GM18520 (cell line): ENCODE measurements around the gene TNFAIP8L2.
A peak's percentile ranks its signal among the peaks of the same experiment; 100 is the strongest.

Experiments used
- ATAC-seq: cut with Tn5 transposase; IDR thresholded peaks from one replicate; pipeline ENCODE4 v1.9.1; 2021; ENCODE audit not compliant: unreplicated experiment

Gene TNFAIP8L2

GRCh38 chr1:151145304-151146071, 11.0 kb upstream of the TNFAIP8L2 start:
- no peak for ATAC-seq

DNA sequence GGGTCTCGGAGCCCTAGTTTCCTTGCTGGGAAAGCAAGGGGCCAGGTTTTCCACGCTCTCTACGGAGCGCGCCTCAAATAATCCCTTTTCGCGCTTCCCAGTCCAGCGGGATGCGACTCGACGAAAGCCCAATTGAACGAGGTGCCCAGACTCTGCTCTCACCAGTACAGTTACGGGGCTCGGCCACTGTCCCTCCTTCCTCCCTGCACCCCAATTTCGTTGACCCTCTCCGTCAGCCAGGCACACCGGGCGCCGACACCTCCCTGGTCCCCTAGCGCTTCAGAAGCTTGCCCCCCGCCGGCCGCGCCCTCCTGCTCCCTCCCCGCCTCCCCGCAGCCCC, 10.4 kb upstream of the TNFAIP8L2 start:
- no peak for ATAC-seq

GRCh38 chr1:151146412-151147131, 9.9 kb upstream of the TNFAIP8L2 start, which contains the start of gene SEMA6C:
Gene SEMA6C (minus strand): TSS chr1:151146631. CDS start chr1:151142621, 4,010 bp downstream.
- peak; percentile 98 for ATAC-seq

DNA sequence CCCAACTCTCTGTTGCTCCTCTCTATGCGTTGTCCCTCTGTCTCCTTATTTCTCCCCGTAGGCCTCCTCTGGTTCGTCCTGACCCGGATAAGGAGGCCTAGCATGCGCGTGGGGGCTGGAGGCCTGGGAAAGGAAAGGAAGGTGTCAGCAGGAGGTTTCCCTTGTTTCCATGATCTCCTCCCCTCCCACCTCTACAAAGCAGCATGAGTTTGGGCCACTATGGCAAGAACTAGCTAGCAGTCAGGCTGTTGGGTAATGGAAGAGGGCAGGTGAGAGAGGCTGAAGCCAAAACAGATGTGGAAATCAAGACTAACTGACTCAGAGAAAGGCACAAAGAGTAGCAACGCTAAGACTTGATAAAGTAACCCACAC, 9.3 kb upstream of the TNFAIP8L2 start:
- no peak for ATAC-seq

GRCh38 chr1:151147665-151148064, 8.8 kb upstream of the TNFAIP8L2 start:
- ATAC-seq, result no peak

GRCh38 chr1:151157067-151157531, 650 bp downstream of the TNFAIP8L2 start:
- no peak for ATAC-seq

- no peak for ATAC-seq
Measured at GRCh38 chr1:151158326-151158725, 1.9 kb downstream of the TNFAIP8L2 start.

DNA sequence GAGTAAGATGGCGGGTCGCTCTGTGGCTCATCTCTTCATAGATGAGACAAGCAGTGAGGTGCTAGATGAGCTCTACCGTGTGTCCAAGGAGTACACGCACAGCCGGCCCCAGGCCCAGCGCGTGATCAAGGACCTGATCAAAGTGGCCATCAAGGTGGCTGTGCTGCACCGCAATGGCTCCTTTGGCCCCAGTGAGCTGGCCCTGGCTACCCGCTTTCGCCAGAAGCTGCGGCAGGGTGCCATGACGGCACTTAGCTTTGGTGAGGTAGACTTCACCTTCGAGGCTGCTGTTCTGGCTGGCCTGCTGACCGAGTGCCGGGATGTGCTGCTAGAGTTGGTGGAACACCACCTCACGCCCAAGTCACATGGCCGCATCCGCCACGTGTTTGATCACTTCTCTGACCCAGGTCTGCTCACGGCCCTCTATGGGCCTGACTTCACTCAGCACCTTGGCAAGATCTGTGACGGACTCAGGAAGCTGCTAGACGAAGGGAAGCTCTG, 2.4 kb downstream of the TNFAIP8L2 start:
- no peak for ATAC-seq

DNA sequence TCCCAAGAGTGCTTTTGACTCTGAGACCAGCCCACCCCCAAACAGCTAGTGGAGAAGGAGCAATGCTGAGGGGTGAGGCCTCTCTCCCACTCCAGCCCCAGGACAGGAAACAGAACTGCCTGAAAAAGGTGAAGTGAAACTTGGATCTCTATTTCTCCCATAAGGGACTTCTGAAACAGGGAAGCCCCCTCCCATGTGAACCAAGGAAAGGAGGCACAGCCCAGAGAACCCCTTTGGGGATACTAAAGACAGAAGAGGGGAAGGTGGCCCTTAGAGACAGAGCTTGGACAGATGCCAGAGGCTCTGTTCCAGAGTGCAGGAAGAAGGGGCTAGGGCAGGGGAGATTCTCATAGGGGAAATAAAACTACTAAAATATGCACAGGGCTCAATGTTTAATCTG, 2.9 kb downstream of the TNFAIP8L2 start:
- ATAC-seq, result no peak

DNA sequence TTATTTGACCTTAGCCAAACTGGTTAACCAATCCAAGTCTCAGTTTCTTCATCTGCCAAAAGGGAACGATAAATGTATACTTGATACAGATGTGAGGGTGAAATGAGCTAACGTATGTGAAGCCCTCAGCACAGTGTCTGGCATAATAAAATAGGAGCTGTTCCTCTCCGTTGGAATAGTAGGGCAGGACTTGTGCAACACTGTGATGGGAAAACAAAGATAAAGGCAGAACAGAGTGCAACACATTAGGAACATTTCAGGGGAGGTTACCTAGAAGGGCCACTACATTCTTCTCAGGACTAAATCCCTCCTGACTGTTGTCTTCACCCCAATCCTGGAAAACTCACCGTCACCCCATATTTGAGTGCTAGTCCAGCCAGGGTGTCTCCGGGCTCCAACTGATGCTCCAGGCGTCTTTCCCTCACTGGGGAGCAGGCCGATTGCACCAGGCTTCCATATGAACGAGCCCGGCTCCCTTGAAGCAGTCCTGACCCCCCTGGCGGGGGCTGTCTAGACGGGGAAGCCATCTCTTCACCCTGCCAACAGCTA, 8.4 kb downstream of the TNFAIP8L2 start:
- no peak for ATAC-seq

DNA sequence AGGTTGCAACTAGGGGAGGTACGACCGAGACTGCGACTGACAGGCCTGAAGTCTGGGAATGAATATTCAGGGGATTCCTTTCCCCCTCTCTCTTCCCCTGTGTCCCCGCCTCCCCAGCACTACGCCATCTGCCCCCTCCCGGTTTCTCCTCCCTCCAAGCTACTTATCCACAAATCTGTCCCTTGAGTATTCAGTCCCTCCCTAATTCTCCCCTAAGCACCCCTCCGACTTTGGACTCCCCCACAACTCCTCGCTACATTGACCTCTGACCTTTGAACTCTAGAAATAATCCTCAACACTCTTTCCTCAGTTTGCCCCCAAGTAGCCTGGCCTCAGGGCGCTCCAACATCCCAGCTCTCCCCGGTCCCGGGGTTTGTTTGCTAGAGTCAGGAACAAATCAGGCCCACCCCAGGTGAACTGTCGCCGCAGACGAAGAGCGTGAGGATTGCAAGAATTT, 8.9 kb downstream of the TNFAIP8L2 start:
- ATAC-seq, result no peak

GRCh38 chr1:151165738-151166504, 9.5 kb downstream of the TNFAIP8L2 start, which contains the start of the genes LYSMD1 and SCNM1:
Gene LYSMD1 (minus strand): TSS chr1:151165902. CDS start chr1:151165258, 644 bp downstream.
Gene SCNM1 (plus strand): TSS chr1:151166144. CDS start chr1:151166153, 9 bp downstream.
- ATAC-seq, result peak; percentile 92

GRCh38 chr1:151166505-151166956, 10.1 kb downstream of the TNFAIP8L2 start:
- ATAC-seq, result no peak

DNA sequence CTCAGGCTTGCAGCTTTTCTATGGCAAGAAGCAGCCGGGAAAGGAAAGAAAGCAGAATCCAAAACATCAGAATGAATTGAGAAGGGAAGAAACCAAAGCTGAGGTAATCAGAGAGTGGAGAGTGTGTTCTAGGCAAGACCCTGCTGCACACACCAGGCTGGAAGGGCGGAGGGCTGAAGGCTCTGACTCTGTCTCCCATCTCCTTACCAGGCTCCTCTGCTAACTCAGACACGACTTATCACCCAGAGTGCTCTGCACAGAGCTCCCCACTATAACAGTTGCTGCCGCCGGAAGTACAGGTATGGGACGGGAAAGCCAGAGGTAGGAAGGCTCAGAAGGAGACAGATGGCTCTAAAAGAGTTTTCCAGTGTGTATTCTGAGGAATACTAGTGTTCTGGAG, 10.7 kb downstream of the TNFAIP8L2 start:
- no peak for ATAC-seq

GRCh38 chr1:151171190-151171589, 14.7 kb downstream of the TNFAIP8L2 start:
- ATAC-seq, result no peak

- ATAC-seq, result no peak
Measured at GRCh38 chr1:151175041-151175741, 18.7 kb downstream of the TNFAIP8L2 start.

- no peak for ATAC-seq
Measured at GRCh38 chr1:151175863-151176262, 19.4 kb downstream of the TNFAIP8L2 start, which contains the start of gene TMOD4. Gene TMOD4 (minus strand): TSS chr1:151175981. CDS start chr1:151174875, 1,106 bp downstream.

DNA sequence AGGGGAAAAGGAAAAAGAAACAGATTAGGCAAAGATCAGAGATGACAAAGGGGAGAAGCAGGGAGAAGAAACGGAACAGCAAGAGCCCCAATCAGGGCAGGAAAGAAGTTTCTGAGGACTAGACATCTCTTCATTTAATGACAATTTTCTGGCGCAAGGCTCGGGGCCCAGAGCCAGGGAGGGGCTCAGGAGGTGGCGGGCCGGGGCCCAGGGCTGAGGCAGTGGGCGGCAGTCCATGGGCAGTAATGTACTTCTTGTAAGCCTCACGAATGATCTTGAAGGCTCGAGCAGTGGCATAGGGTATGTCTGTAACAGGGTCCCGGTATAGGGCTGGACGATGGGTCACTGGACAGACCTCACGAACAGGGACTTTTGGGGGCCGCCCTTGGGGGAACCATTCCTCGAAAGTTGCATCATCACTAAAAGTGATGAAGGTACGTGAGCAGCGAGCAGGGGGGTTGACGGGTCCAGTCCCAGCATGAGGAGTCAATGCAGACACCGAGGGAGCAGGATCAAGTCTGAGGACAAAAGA, 20.1 kb downstream of the TNFAIP8L2 start:
- no peak for ATAC-seq

- no peak for ATAC-seq
Measured at GRCh38 chr1:151184211-151184610, 27.8 kb downstream of the TNFAIP8L2 start.

DNA sequence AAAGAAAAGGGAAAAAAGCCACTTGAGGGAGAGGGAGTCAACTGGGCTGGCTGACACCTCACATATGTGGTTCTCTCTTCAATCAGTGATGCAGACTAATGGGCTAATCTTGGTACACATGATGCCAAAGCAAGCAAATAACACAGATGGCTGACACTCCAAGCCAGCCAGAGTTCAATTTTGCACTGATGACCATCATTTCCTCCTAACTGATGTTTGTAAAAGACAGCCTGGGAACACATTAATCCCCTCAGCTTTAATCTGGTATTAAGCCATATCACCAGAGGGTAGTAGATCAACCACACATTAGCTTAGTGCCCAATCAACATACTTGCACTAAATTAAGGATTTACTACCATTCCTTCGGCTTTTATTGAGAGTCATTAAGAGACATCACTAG, 30.8 kb downstream of the TNFAIP8L2 start:
- no peak for ATAC-seq
